Osteoblast (primary cell): ENCODE measurements around the gene WDR73. TPM values are rescaled to one million over a fixed set of nuclear protein-coding genes. Genes with fewer than 3 reads are reported as not detected.

Source experiments
- DNase-seq: peaks from one replicate; pipeline ENCODE4 v3.0.0; 2011; ENCODE audit warnings: low spot score, mixed read lengths; ENCODE audit not compliant: insufficient read length; ENCODE audit errors: missing footprints
- H2AFZ ChIP-seq: 2 replicates; pipeline ENCODE4 v1.6.0; 2011; ENCODE audit warnings: mild to moderate bottlenecking, low read length
- H3K27ac ChIP-seq: 2 replicates; pipeline ENCODE4 v1.5.1; 2011; ENCODE audit warnings: mild to moderate bottlenecking, low read depth, low read length, moderate library complexity
- H3K27me3 ChIP-seq: 2 replicates; pipeline ENCODE4 v1.6.0; 2012; ENCODE audit warnings: mild to moderate bottlenecking, control low read depth, inconsistent platforms, low read length, moderate library complexity; ENCODE audit not compliant: insufficient read depth
- H3K36me3 ChIP-seq: 2 replicates; pipeline ENCODE4 v1.5.1; 2011; ENCODE audit warnings: mild to moderate bottlenecking, low read length, control low read depth, moderate library complexity; ENCODE audit not compliant: insufficient read depth
- H3K4me1 ChIP-seq: 2 replicates; pipeline ENCODE4 v1.5.1; 2011; ENCODE audit warnings: mild to moderate bottlenecking, low read length, control low read depth, moderate library complexity; ENCODE audit not compliant: insufficient read depth
- H3K4me2 ChIP-seq: 2 replicates; pipeline ENCODE4 v1.6.0; 2011; ENCODE audit warnings: mild to moderate bottlenecking, low read length; ENCODE audit not compliant: insufficient read depth
- H3K4me3 ChIP-seq: fragments of 200-600 bp; sonication (generic); 3 replicates; pipeline ENCODE4 v1.5.1; 2012; ENCODE audit warnings: mild to moderate bottlenecking, low read length, inconsistent platforms; ENCODE audit not compliant: insufficient read depth
- H3K79me2 ChIP-seq: 2 replicates; pipeline ENCODE4 v1.6.0; 2012; ENCODE audit warnings: mild to moderate bottlenecking, low read length, control low read depth, inconsistent platforms; ENCODE audit not compliant: insufficient read depth
- H3K9me3 ChIP-seq: 2 replicates; pipeline ENCODE4 v1.5.1; 2011; ENCODE audit warnings: low read depth, low read length, control low read depth
- H4K20me1 ChIP-seq: 2 replicates; pipeline ENCODE4 v1.6.0; 2012; ENCODE audit warnings: mild to moderate bottlenecking, low read length, control low read depth; ENCODE audit not compliant: insufficient read depth
- total RNA-seq: library from RNA; depleted of rRNA; stranded (reverse); fragments of >200 nt; gene quantifications from 2 replicates; pipeline ENCODE4 v1.2.3, GENCODE V29; 2012
- TF ChIP-seq, protein P1 (sequence below): IDR thresholded peaks from 2 replicates; pipeline ENCODE4 v1.5.1; 2011; ENCODE audit warnings: mild to moderate bottlenecking, low read depth, low read length, moderate library complexity; ENCODE audit errors: extremely low read depth

WDR73 gene
- total RNA-seq, 1 donor: 35.1 TPM

- Histone ChIP-seq H3K4me1 (peaks cover 3% of the 10 kb centered on the region), H3K4me2 (peak overlapping the region; percentile 10), H3K36me3 (no peaks in the 10 kb centered on the region), H3K27me3 (peaks cover 4% of the 10 kb centered on the region), H2AFZ (peak overlapping the region; percentile 62), H3K79me2 (no peaks in the 10 kb centered on the region), H3K27ac (no peak overlapping the region), H3K9me3 (no peaks in the 10 kb centered on the region), H4K20me1 (no peaks in the 10 kb centered on the region), H3K4me3 (no peak overlapping the region)
- no peak for DNase-seq
- TF ChIP-seq, protein P1, sequence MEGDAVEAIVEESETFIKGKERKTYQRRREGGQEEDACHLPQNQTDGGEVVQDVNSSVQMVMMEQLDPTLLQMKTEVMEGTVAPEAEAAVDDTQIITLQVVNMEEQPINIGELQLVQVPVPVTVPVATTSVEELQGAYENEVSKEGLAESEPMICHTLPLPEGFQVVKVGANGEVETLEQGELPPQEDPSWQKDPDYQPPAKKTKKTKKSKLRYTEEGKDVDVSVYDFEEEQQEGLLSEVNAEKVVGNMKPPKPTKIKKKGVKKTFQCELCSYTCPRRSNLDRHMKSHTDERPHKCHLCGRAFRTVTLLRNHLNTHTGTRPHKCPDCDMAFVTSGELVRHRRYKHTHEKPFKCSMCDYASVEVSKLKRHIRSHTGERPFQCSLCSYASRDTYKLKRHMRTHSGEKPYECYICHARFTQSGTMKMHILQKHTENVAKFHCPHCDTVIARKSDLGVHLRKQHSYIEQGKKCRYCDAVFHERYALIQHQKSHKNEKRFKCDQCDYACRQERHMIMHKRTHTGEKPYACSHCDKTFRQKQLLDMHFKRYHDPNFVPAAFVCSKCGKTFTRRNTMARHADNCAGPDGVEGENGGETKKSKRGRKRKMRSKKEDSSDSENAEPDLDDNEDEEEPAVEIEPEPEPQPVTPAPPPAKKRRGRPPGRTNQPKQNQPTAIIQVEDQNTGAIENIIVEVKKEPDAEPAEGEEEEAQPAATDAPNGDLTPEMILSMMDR: no peak
Observed at GRCh38 chr15:84598250-84598649, 55.8 kb downstream of the WDR73 start.

DNA sequence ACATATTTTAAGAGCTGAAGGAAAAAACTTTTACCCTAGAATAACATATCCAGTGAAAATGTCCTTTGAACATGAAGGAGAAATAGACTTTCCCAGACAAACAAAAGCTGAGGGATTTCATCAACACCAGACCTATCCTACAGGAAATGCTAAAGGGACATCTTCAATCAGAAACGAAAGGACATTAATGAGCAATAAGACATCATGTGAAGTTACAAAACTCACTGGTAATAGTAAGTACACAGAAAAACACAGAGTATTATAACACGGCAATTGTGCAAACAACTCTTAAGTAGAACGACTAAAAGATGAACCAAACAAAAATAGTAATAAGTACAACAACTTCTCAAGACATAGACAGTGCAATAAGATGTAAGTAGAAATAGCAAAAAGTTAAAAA lies 56.8 kb downstream of the WDR73 start:
- Histone ChIP-seq H3K27ac (no peak overlapping the region), H3K9me3 (no peaks in the 10 kb centered on the region), H3K4me3 (no peak overlapping the region), H3K4me2 (no peak overlapping the region), H3K27me3 (peaks cover 7% of the 10 kb centered on the region), H3K4me1 (peaks cover 3% of the 10 kb centered on the region), H3K79me2 (no peaks in the 10 kb centered on the region), H2AFZ (no peak overlapping the region), H4K20me1 (no peaks in the 10 kb centered on the region), H3K36me3 (no peaks in the 10 kb centered on the region)
- DNase-seq: no peak
- TF ChIP-seq, protein P1: no peak

DNA sequence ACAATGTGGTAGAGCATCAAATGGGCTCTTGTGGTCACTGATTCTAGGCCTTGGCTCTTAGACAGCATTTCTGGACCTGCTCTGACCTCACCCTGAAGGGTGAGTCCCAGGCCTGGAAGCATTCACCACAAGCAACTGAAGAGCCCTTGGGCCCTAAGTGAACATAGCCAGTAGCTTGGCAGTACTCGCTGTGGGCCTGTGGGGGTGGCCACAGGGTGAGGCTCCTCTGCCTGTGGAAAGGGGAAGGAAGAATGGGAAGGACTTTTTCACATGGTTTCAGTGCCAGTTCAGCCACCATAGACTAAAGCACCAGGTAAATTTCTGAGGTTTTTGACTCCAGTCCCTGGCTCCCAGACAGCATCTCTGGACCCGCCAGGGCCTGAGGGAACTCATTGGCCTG lies 58.4 kb downstream of the WDR73 start:
- Histone ChIP-seq H3K9me3 (no peaks in the 10 kb centered on the region), H3K4me2 (no peak overlapping the region), H3K79me2 (no peaks in the 10 kb centered on the region), H3K4me3 (no peak overlapping the region), H3K27me3 (peaks cover 7% of the 10 kb centered on the region), H3K4me1 (no peaks in the 10 kb centered on the region), H4K20me1 (no peaks in the 10 kb centered on the region), H3K27ac (no peak overlapping the region), H2AFZ (no peak overlapping the region), H3K36me3 (no peaks in the 10 kb centered on the region)
- no peak for DNase-seq
- TF ChIP-seq, protein P1: no peak

DNA sequence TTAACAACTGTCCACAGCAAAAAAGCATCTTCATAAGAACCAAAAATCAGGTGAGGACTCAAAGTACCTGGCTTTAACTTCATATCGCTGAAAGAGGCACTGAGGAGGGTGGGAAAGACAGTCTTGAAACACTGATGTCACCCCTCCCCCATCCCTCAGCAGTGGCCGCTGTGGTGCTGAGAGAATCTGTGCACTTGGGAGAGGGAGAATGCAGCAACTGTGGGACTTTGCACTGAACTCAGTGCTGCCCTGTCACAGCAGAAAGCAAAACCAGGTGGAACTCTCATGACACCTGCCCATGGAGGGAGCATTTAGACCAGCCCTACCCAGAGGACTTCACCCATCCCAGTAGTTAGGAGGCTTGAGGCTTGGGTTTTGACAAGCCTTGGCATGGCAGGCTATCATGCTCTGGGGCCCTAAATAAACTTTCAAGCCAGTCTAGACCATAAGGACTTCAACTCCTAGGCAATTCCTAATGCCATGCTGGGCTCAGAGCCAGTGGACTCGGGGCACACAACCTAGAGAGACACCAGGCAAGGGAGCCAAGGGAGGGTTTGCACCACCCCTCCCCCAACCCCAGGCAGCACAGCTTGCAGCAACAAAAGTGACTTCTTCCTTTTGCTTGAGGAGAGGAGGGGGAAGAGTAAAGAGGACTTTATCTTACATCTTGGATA lies 59.3 kb downstream of the WDR73 start:
- no peaks in the 10 kb centered on the region for H3K36me3 ChIP-seq
- no peaks in the 10 kb centered on the region for H3K79me2 ChIP-seq
- H4K20me1 ChIP-seq: no peaks in the 10 kb centered on the region
- no peaks in the 10 kb centered on the region for H3K9me3 ChIP-seq
- no peak overlapping the region for H3K27ac ChIP-seq
- H3K27me3 ChIP-seq: peaks cover 7% of the 10 kb centered on the region
- no peak overlapping the region for H2AFZ ChIP-seq
- H3K4me2 ChIP-seq: no peak overlapping the region
- DNase-seq: no peak
- H3K4me3 ChIP-seq: no peak overlapping the region
- no peaks in the 10 kb centered on the region for H3K4me1 ChIP-seq
- TF ChIP-seq, protein P1: no peak
